ENCODE results near the gene RNF144A. TPM values are rescaled to one million over a fixed set of nuclear protein-coding genes. Genes with fewer than 3 reads are reported as not detected.

The RNF144A gene
- total RNA-seq, 6 experiments from 2014 or later: 1.2 to 3.2 (median 2.0) TPM

GRCh38 chr2:7043690-7044089 lies 126.5 kb downstream of the RNF144A start:
- no peak overlapping the region for H3K27ac ChIP-seq
- no peaks in the 10 kb centered on the region for H3K9me3 ChIP-seq
- DNase-seq (no peak), ATAC-seq (no peak)
- H3K4me3 ChIP-seq: no peak overlapping the region
- no peaks in the 10 kb centered on the region for H3K27me3 ChIP-seq
- no peak for TF ChIP-seq CTCF (IDR thresholded peaks at IDR 0.05)
- no peak for TF ChIP-seq POLR2A (IDR thresholded peaks at IDR 0.05)
- no peaks in the 10 kb centered on the region for H3K36me3 ChIP-seq
- H3K4me1 ChIP-seq: no peaks in the 10 kb centered on the region
- intact Hi-C loops (cut with DNase I): loop anchor here in 1 of 2 donors (5.0 kb wide), 2 partner anchors 131 to 146 kb away; no protein-coding TSS in a partner anchor
- WGBS (ENCODE audit: insufficient coverage, low coverage, low lambda C conversion rate, missing lambda C conversion rate): 80% methylated on average over 3 of the region's 3 CpGs

GRCh38 chr2:7044253-7045250 lies 127.3 kb downstream of the RNF144A start:
- H3K27me3 ChIP-seq: no peaks in the 10 kb centered on the region
- WGBS (ENCODE audit: insufficient coverage, low coverage, low lambda C conversion rate, missing lambda C conversion rate): 54% methylated on average over 7 of the region's 17 CpGs
- TF ChIP-seq CTCF (IDR thresholded peaks at IDR 0.05) (peak; percentile 90 to 94 (median 94)), POLR2A (IDR thresholded peaks at IDR 0.05) (no peak)
- ATAC-seq: peak; percentile 93 to 97 (median 96)
- no peaks in the 10 kb centered on the region for H3K9me3 ChIP-seq
- H3K27ac ChIP-seq: no peak overlapping the region
- peak; percentile 65 to 78 (median 68) for DNase-seq
- no peaks in the 10 kb centered on the region for H3K4me1 ChIP-seq
- intact Hi-C loops (cut with DNase I): loop anchor here in 1 of 2 donors (5.0 kb wide), 2 partner anchors 132 to 147 kb away; no protein-coding TSS in a partner anchor
- H3K4me3 ChIP-seq: no peak overlapping the region
- no peaks in the 10 kb centered on the region for H3K36me3 ChIP-seq

- Histone ChIP-seq H3K27ac (no peak overlapping the region), H3K27me3 (no peaks in the 10 kb centered on the region), H3K36me3 (no peaks in the 10 kb centered on the region), H3K9me3 (no peaks in the 10 kb centered on the region), H3K4me3 (no peak overlapping the region), H3K4me1 (no peaks in the 10 kb centered on the region)
- intact Hi-C loops (cut with DNase I): no loop called here
- TF ChIP-seq CTCF (IDR thresholded peaks at IDR 0.05) (no peak), POLR2A (IDR thresholded peaks at IDR 0.05) (no peak)
- ATAC-seq (peak in 3 of 4 donors; percentile 28 to 37 (median 32)), DNase-seq (no peak)
- WGBS (ENCODE audit: insufficient coverage, low coverage, low lambda C conversion rate, missing lambda C conversion rate): 61% methylated on average over 10 of the region's 15 CpGs
These were observed 128.7 kb downstream of the RNF144A start for GRCh38 chr2:7045601-7046590.

GRCh38 chr2:7047661-7048060 lies 130.4 kb downstream of the RNF144A start:
- H3K4me3 ChIP-seq: no peak overlapping the region
- no peaks in the 10 kb centered on the region for H3K36me3 ChIP-seq
- no peaks in the 10 kb centered on the region for H3K9me3 ChIP-seq
- no peaks in the 10 kb centered on the region for H3K27me3 ChIP-seq
- TF ChIP-seq POLR2A (IDR thresholded peaks at IDR 0.05): no peak
- TF ChIP-seq CTCF (IDR thresholded peaks at IDR 0.05): no peak
- intact Hi-C loops (cut with DNase I): no loop called here
- no CpG with 5 or more reads among the region's 3 CpGs for WGBS (ENCODE audit: insufficient coverage, low coverage, low lambda C conversion rate, missing lambda C conversion rate)
- no peak for ATAC-seq
- no peak overlapping the region for H3K27ac ChIP-seq
- no peaks in the 10 kb centered on the region for H3K4me1 ChIP-seq
- no peak for DNase-seq

All from right lobe of liver (tissue), 6 donors.